ENCODE data around the gene PADI6.

PADI6 gene

GRCh38 chr1:17347769-17348592 is 24.0 kb upstream of the PADI6 start:
- no peak for DNase-seq (ENCODE audit: low read depth)
- H3K4me3 ChIP-seq (ENCODE audit: control insufficient read depth, low read depth, low read length), result no peak overlapping the region
- no peak for TF ChIP-seq CTCF (IDR thresholded peaks at IDR 0.05; ENCODE audit: control insufficient read depth, insufficient read depth, low read depth, low read length, missing control alignments)

GRCh38 chr1:17348593-17349234 is 23.3 kb upstream of the PADI6 start:
- DNase-seq (ENCODE audit: low read depth), result no peak
- TF ChIP-seq CTCF (IDR thresholded peaks at IDR 0.05; ENCODE audit: control insufficient read depth, insufficient read depth, low read depth, low read length, missing control alignments), result no peak
- H3K4me3 ChIP-seq (ENCODE audit: control insufficient read depth, low read depth, low read length), result no peak overlapping the region

- H3K4me3 ChIP-seq (ENCODE audit: control insufficient read depth, low read depth, low read length), result no peak overlapping the region
- DNase-seq (ENCODE audit: low read depth), result no peak
- no peak for TF ChIP-seq CTCF (IDR thresholded peaks at IDR 0.05; ENCODE audit: control insufficient read depth, insufficient read depth, low read depth, low read length, missing control alignments)
Measured at GRCh38 chr1:17350083-17350482, 21.9 kb upstream of the PADI6 start.

- H3K4me3 ChIP-seq (ENCODE audit: control insufficient read depth, low read depth, low read length), result no peak overlapping the region
- no peak for TF ChIP-seq CTCF (IDR thresholded peaks at IDR 0.05; ENCODE audit: control insufficient read depth, insufficient read depth, low read depth, low read length, missing control alignments)
- no peak for DNase-seq (ENCODE audit: low read depth)
Measured at GRCh38 chr1:17350928-17351446, 21.0 kb upstream of the PADI6 start.

- DNase-seq (ENCODE audit: low read depth), result no peak
- TF ChIP-seq CTCF (IDR thresholded peaks at IDR 0.05; ENCODE audit: control insufficient read depth, insufficient read depth, low read depth, low read length, missing control alignments), result no peak
- H3K4me3 ChIP-seq (ENCODE audit: control insufficient read depth, low read depth, low read length), result no peak overlapping the region
Measured at GRCh38 chr1:17351598-17352324, 20.2 kb upstream of the PADI6 start.

- H3K4me3 ChIP-seq (ENCODE audit: control insufficient read depth, low read depth, low read length), result no peak overlapping the region
- DNase-seq (ENCODE audit: low read depth), result no peak
- TF ChIP-seq CTCF (IDR thresholded peaks at IDR 0.05; ENCODE audit: control insufficient read depth, insufficient read depth, low read depth, low read length, missing control alignments), result no peak
Measured at GRCh38 chr1:17352419-17352909, 19.5 kb upstream of the PADI6 start.
